ENCODE measurements around the gene CACNA2D4.

CACNA2D4 gene

GRCh38 chr12:1815814-1816729 lies 102.4 kb downstream of the CACNA2D4 start:
- no peak for DNase-seq (ENCODE audit: low read depth)

GRCh38 chr12:1815108-1815507 lies 103.3 kb downstream of the CACNA2D4 start:
- no peak for DNase-seq (ENCODE audit: low read depth)

- DNase-seq (ENCODE audit: low read depth), result no peak
Measured at GRCh38 chr12:1814266-1814665, 104.2 kb downstream of the CACNA2D4 start.

GRCh38 chr12:1812650-1813302 lies 105.7 kb downstream of the CACNA2D4 start:
- peak; percentile 65 for DNase-seq (ENCODE audit: low read depth)

GRCh38 chr12:1811948-1812291 lies 106.5 kb downstream of the CACNA2D4 start:
- no peak for DNase-seq (ENCODE audit: low read depth)

GRCh38 chr12:1811281-1811947 lies 107.0 kb downstream of the CACNA2D4 start:
- peak; percentile 83 for DNase-seq (ENCODE audit: low read depth)

GRCh38 chr12:1810931-1811280 lies 107.5 kb downstream of the CACNA2D4 start:
- no peak for DNase-seq (ENCODE audit: low read depth)

GRCh38 chr12:1810201-1810930 lies 108.1 kb downstream of the CACNA2D4 start:
- DNase-seq (ENCODE audit: low read depth), result no peak

- no peak for DNase-seq (ENCODE audit: low read depth)
Measured at GRCh38 chr12:1809591-1810190, 108.8 kb downstream of the CACNA2D4 start.

GRCh38 chr12:1808798-1809480 lies 109.5 kb downstream of the CACNA2D4 start:
- no peak for DNase-seq (ENCODE audit: low read depth)

- no peak for DNase-seq (ENCODE audit: low read depth)
Measured at GRCh38 chr12:1808036-1808797, 110.2 kb downstream of the CACNA2D4 start.

GRCh38 chr12:1807087-1807860 lies 111.2 kb downstream of the CACNA2D4 start:
- DNase-seq (ENCODE audit: low read depth), result no peak

- no peak for DNase-seq (ENCODE audit: low read depth)
Measured at GRCh38 chr12:1806301-1807086, 112.0 kb downstream of the CACNA2D4 start.

GRCh38 chr12:1805441-1806081 lies 112.9 kb downstream of the CACNA2D4 start:
- DNase-seq (ENCODE audit: low read depth), result no peak

GRCh38 chr12:1804545-1805332 lies 113.7 kb downstream of the CACNA2D4 start:
- DNase-seq (ENCODE audit: low read depth), result peak; percentile 83

- DNase-seq (ENCODE audit: low read depth), result no peak
Measured at GRCh38 chr12:1803736-1804135, 114.7 kb downstream of the CACNA2D4 start.

- no peak for DNase-seq (ENCODE audit: low read depth)
Measured at GRCh38 chr12:1801303-1801975, 117.0 kb downstream of the CACNA2D4 start.

Measured in CMK (cell line).